K562 (cell line): ENCODE data around the gene LSM14B. TPM values are rescaled to one million over a fixed set of nuclear protein-coding genes. Genes with fewer than 3 reads are reported as not detected.

ENCODE experiments used
- C11orf30 ChIP-seq: fragments of 450-650 bp; IDR thresholded peaks from 2 replicates; pipeline ENCODE4 v1.6.1; 2016; ENCODE audit warnings: low read depth, mild to moderate bottlenecking
- COPS2 ChIP-seq: fragments of 450-650 bp; conservative IDR thresholded peaks from 2 replicates; pipeline ENCODE4 v1.6.1; 2016; ENCODE audit warnings: mild to moderate bottlenecking, moderate library complexity
- ESRRA ChIP-seq: fragments of 450-650 bp; IDR thresholded peaks from 2 replicates; pipeline ENCODE4 v1.6.1; 2014; ENCODE audit warnings: low read depth, mild to moderate bottlenecking, moderate library complexity, borderline replicate concordance
- FOS ChIP-seq: IDR thresholded peaks from 3 replicates; pipeline ENCODE4 v1.6.1; 2011; ENCODE audit not compliant: insufficient read length; ENCODE audit errors: extremely low read depth
- GTF3C2 ChIP-seq: IDR thresholded peaks from 3 replicates; pipeline ENCODE4 v1.6.1; 2011; ENCODE audit warnings: borderline replicate concordance, mild to moderate bottlenecking, moderate library complexity; ENCODE audit not compliant: insufficient read length; ENCODE audit errors: extremely low read depth
- KLF13 ChIP-seq: fragments of 450-650 bp; IDR thresholded peaks from 2 replicates; pipeline ENCODE4 v1.6.1; 2016; ENCODE audit warnings: missing genetic modification characterization, low read depth, mild to moderate bottlenecking, missing compliant biosample characterization, moderate library complexity, borderline replicate concordance
- LEF1 ChIP-seq: fragments of 450-650 bp; IDR thresholded peaks from 2 replicates; pipeline ENCODE4 v1.6.1; 2016; ENCODE audit warnings: mild to moderate bottlenecking
- PRDM10 ChIP-seq: fragments of 450-650 bp; IDR thresholded peaks from 2 replicates; pipeline ENCODE4 v1.6.1; 2018; ENCODE audit not compliant: partially characterized antibody
- STAT6 ChIP-seq: sonication (generic); formaldehyde crosslinking; IDR thresholded peaks from 2 replicates; pipeline ENCODE4 v1.8.1; 2023; ENCODE audit warnings: mild to moderate bottlenecking, missing genetic modification reagents
- TRIM24 ChIP-seq, 2 experiments: fragments of 450-650 bp; IDR thresholded peaks; 2 replicates each; pipeline ENCODE4 v1.6.1; 2016
- UBTF ChIP-seq, 2 experiments: IDR thresholded peaks; 2 replicates each; pipeline ENCODE4 v1.6.1; 2012; ENCODE audit warnings: improper control_type of control experiment in 2 of 2, low read depth in 2 of 2, low read length in 2 of 2, borderline replicate concordance in 1 of 2
- WHSC1 ChIP-seq: IDR thresholded peaks from one replicate; pipeline ENCODE4 v1.6.1; 2012; ENCODE audit warnings: low read length, control low read depth, inconsistent platforms
- ZFX ChIP-seq: sonication (generic); formaldehyde crosslinking; IDR thresholded peaks from 2 replicates; pipeline ENCODE4 v1.8.0; 2022; ENCODE audit warnings: mild to moderate bottlenecking, missing genetic modification reagents, moderate library complexity
- ZNF140 ChIP-seq: fragments of 250-450 bp; sonication (Bioruptor Pico); IDR thresholded peaks from 2 replicates; pipeline ENCODE4 v1.8.0; 2021; ENCODE audit warnings: moderate library complexity, mild to moderate bottlenecking, inconsistent platforms
- ZSCAN29 ChIP-seq: fragments of 450-650 bp; IDR thresholded peaks from 2 replicates; pipeline ENCODE4 v1.6.1; 2017
- polyA plus RNA-seq, 8 experiments: library from polyadenylated mRNA; depleted of rRNA in 4 of 8; stranded (reverse) in 5 of 8; unstranded in 3 of 8; fragments of >200 nt; fragmentation: Nextera tagmentation in 2 of 8; fragmentation: Illumina TruSeq in 1 of 8; extraction: Ambion mirVana in 2 of 8; extraction: Trizol in 1 of 8; gene quantifications; 2 replicates each; pipeline versions ENCODE4 v1.2.1 to v1.2.3, GENCODE V29; 2011 to 2014; ENCODE audit warnings: inconsistent platforms in 1 of 8, missing spikeins in 1 of 8
- total RNA-seq, 7 experiments: library from RNA; depleted of rRNA in 6 of 7; stranded (reverse); fragments of >200 nt in 6 of 7; fragmentation: Illumina TruSeq in 2 of 7; extraction: Trizol in 2 of 7; gene quantifications; 2 replicates each; pipeline versions ENCODE4 v1.2.1 to v1.2.3, GENCODE V29; 2011 to 2021; ENCODE audit warnings: low replicate concordance in 1 of 7

LSM14B gene
- total and polyA plus RNA-seq, 9 of the 15 experiments (the other 6 are each of a cell fraction or from before 2014, with no cell fraction given): 0.66 to 36.0 (median 20.2) TPM

- no peak for TF ChIP-seq STAT6 (CRISPR knock-in tag)
- TF ChIP-seq LEF1: no peak
- peak; percentile 7 for TF ChIP-seq PRDM10
- TF ChIP-seq KLF13 (tag): peak; percentile 45; the same call in 1 of the 2 replicates
- TF ChIP-seq ZNF140 (CRISPR knock-in tag): no peak
- TF ChIP-seq COPS2: no peak
- TF ChIP-seq GTF3C2: no peak
- peak; percentile 90 for TF ChIP-seq ESRRA
- TF ChIP-seq ZFX (CRISPR knock-in tag): peak; percentile 94
- TF ChIP-seq WHSC1: no peak
- TF ChIP-seq FOS: no peak
- peak; percentile 79 for TF ChIP-seq ZSCAN29
- peak; percentile 98 for TF ChIP-seq C11orf30
- TF ChIP-seq TRIM24 (IDR thresholded peaks at IDR 0.05): peak in 1 of 2 experiments; percentile 50; a peak in 1 of 4 replicates
- peak; percentile 88 to 96; a peak in 3 of 4 replicates for TF ChIP-seq UBTF (IDR thresholded peaks at IDR 0.05; ENCODE audit: borderline replicate concordance in 1 of 2, low read depth in 2 of 2, low read length in 2 of 2)
Observed at GRCh38 chr20:62182469-62183425, 60.5 kb downstream of the LSM14B start, which contains the start of gene MTG2 (continued).
